NCI-H82 (cell line): ENCODE measurements around the gene ASB18.

ENCODE experiments used
- DNase-seq: peaks from one replicate; lab custom pipeline; 2025; lab: John Stamatoyannopoulos, UW

ASB18 gene

GRCh38 chr2:236241181-236242056 is 22.8 kb downstream of the ASB18 start:
- DNase-seq, result no peak

- DNase-seq, result no peak
These were observed 23.8 kb downstream of the ASB18 start for GRCh38 chr2:236240228-236240990.

- no peak for DNase-seq
These were observed 24.7 kb downstream of the ASB18 start for GRCh38 chr2:236239276-236240065.

- DNase-seq, result no peak
These were observed 25.5 kb downstream of the ASB18 start for GRCh38 chr2:236238751-236239150.

- DNase-seq, result no peak
These were observed 26.6 kb downstream of the ASB18 start for GRCh38 chr2:236237468-236238190.

- no peak for DNase-seq
These were observed 27.4 kb downstream of the ASB18 start for GRCh38 chr2:236236559-236237452.

- DNase-seq, result no peak
These were observed 35.0 kb downstream of the ASB18 start for GRCh38 chr2:236229186-236229585.

GRCh38 chr2:236223675-236224074 is 40.5 kb downstream of the ASB18 start:
- DNase-seq, result no peak

- DNase-seq, result no peak
These were observed 42.4 kb downstream of the ASB18 start for GRCh38 chr2:236221798-236222197.

- no peak for DNase-seq
These were observed 44.8 kb downstream of the ASB18 start for GRCh38 chr2:236219411-236219810.

- DNase-seq, result no peak
These were observed 46.3 kb downstream of the ASB18 start for GRCh38 chr2:236217926-236218325.

- DNase-seq, result no peak
These were observed 47.5 kb downstream of the ASB18 start for GRCh38 chr2:236216711-236217110.

- DNase-seq, result no peak
These were observed 48.4 kb downstream of the ASB18 start for GRCh38 chr2:236215761-236216333.

- DNase-seq, result no peak
These were observed 49.0 kb downstream of the ASB18 start for GRCh38 chr2:236215196-236215595.

GRCh38 chr2:236214376-236214995 is 49.7 kb downstream of the ASB18 start:
- no peak for DNase-seq

- no peak for DNase-seq
These were observed 52.9 kb downstream of the ASB18 start for GRCh38 chr2:236211296-236211695.

GRCh38 chr2:236210536-236210935 is 53.7 kb downstream of the ASB18 start:
- no peak for DNase-seq

GRCh38 chr2:236209996-236210395 is 54.2 kb downstream of the ASB18 start:
- no peak for DNase-seq

- DNase-seq, result no peak
These were observed 54.7 kb downstream of the ASB18 start for GRCh38 chr2:236209535-236209934.
